ENCODE data around the gene ANGPTL5. TPM values are rescaled to one million over a fixed set of nuclear protein-coding genes. Genes with fewer than 3 reads are reported as not detected.

ANGPTL5 gene
- total RNA-seq, 4 donors from 2014 or later = not detected

DNA sequence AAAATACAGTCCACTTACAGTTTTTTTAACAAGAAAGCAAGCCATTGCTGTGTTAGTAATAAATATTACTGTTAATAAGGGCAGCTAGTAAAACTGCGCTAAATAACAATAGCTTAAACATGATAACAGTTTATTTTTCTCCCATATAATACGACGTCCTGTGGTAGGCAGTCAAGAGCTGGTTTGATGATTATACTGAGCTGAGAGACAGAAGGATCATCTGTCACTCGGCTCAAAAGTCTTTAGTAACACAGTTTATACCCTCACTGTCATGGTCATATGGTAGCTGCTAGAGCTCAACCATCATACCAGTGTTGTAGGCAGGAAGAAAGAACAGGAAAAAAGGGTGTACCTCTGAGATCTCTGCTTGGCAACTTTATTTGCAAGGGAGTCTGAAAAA lies 29.1 kb upstream of the ANGPTL5 start:
- Histone ChIP-seq H3K27ac (no peak overlapping the region), H3K4me3 (no peak overlapping the region), H3K36me3 (no peaks in the 10 kb centered on the region), H3K4me1 (no peaks in the 10 kb centered on the region), H3K27me3 (no peaks in the 10 kb centered on the region), H3K9me3 (no peaks in the 10 kb centered on the region)
- DNase-seq = no peak
- TF ChIP-seq, protein P1, sequence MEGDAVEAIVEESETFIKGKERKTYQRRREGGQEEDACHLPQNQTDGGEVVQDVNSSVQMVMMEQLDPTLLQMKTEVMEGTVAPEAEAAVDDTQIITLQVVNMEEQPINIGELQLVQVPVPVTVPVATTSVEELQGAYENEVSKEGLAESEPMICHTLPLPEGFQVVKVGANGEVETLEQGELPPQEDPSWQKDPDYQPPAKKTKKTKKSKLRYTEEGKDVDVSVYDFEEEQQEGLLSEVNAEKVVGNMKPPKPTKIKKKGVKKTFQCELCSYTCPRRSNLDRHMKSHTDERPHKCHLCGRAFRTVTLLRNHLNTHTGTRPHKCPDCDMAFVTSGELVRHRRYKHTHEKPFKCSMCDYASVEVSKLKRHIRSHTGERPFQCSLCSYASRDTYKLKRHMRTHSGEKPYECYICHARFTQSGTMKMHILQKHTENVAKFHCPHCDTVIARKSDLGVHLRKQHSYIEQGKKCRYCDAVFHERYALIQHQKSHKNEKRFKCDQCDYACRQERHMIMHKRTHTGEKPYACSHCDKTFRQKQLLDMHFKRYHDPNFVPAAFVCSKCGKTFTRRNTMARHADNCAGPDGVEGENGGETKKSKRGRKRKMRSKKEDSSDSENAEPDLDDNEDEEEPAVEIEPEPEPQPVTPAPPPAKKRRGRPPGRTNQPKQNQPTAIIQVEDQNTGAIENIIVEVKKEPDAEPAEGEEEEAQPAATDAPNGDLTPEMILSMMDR (IDR thresholded peaks at IDR 0.05) = no peak
- no peak for TF ChIP-seq POLR2A (IDR thresholded peaks at IDR 0.05)

DNA sequence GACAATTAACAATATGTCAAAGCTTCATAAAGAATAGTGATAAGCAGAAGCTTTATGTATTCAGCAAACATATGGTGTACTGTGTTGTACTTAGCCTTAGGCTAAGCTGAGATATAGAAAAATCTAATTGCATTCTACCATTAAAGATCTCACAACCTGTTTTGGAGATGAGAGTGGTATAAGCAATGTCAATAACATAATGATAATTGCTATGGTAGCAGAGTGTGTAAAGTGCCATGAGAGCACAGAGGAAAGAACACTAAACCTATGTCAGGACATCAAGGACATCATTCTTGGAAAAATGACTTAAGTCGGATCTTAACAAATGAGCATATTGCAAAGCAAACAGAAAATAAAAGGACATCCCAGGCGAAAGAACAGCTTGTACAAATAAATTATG lies 28.6 kb upstream of the ANGPTL5 start:
- Histone ChIP-seq H3K27ac (no peak overlapping the region), H3K4me3 (no peak overlapping the region), H3K27me3 (no peaks in the 10 kb centered on the region), H3K4me1 (no peaks in the 10 kb centered on the region), H3K36me3 (no peaks in the 10 kb centered on the region), H3K9me3 (no peaks in the 10 kb centered on the region)
- DNase-seq = no peak
- TF ChIP-seq POLR2A (IDR thresholded peaks at IDR 0.05) = no peak
- TF ChIP-seq, protein P1 (IDR thresholded peaks at IDR 0.05) = no peak

- H3K27me3 ChIP-seq = no peaks in the 10 kb centered on the region
- DNase-seq = no peak
These were observed 24.7 kb upstream of the ANGPTL5 start for GRCh38 chr11:101940901-101941520.

DNA sequence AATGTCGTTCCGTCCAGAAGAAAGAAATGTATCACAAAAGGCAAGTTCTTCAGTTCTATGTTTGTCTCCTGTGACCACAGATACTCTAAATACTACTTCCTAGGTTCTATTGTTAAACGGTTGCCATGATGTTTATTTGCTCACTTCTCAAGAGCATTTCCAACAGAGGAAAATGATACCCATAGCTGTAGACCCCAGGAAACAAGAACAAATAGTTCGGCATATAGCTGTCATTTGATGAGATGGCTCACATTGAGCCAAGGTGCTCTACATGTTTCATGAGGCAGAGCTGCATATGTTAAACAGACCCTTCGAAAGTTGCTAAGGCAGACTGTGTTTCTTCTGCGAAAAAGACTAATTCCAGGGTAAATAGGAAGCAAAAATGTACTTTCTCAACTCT lies 15.4 kb upstream of the ANGPTL5 start:
- Histone ChIP-seq H3K4me3 (no peak overlapping the region), H3K36me3 (no peaks in the 10 kb centered on the region), H3K27ac (no peak overlapping the region), H3K4me1 (no peaks in the 10 kb centered on the region), H3K9me3 (no peaks in the 10 kb centered on the region), H3K27me3 (no peaks in the 10 kb centered on the region)
- no peak for DNase-seq
- TF ChIP-seq, protein P1 (IDR thresholded peaks at IDR 0.05) = no peak
- no peak for TF ChIP-seq POLR2A (IDR thresholded peaks at IDR 0.05)

More at GRCh38 chr11:101940901-101941520, 24.7 kb upstream of the ANGPTL5 start:
- H3K4me3 ChIP-seq = no peak overlapping the region
- H3K9me3 ChIP-seq = no peaks in the 10 kb centered on the region
- no peak overlapping the region for H3K27ac ChIP-seq
- H3K4me1 ChIP-seq = no peaks in the 10 kb centered on the region
- TF ChIP-seq POLR2A (IDR thresholded peaks at IDR 0.05) = no peak
- TF ChIP-seq, protein P1 (IDR thresholded peaks at IDR 0.05) = no peak
- no peaks in the 10 kb centered on the region for H3K36me3 ChIP-seq

GRCh38 chr11:101929294-101929915 lies 13.1 kb upstream of the ANGPTL5 start:
- no peaks in the 10 kb centered on the region for H3K27me3 ChIP-seq
- no peaks in the 10 kb centered on the region for H3K4me1 ChIP-seq
- no peak overlapping the region for H3K27ac ChIP-seq
- TF ChIP-seq, protein P1 (IDR thresholded peaks at IDR 0.05) = no peak
- no peak for TF ChIP-seq POLR2A (IDR thresholded peaks at IDR 0.05)
- no peaks in the 10 kb centered on the region for H3K9me3 ChIP-seq
- no peak for DNase-seq
- H3K4me3 ChIP-seq = no peak overlapping the region
- H3K36me3 ChIP-seq = no peaks in the 10 kb centered on the region

All from Peyer's patch (tissue), 4 donors.